Left renal pelvis (tissue), 4 donors: Measurements from ENCODE around the gene DYNLT5. TPM values are rescaled to one million over a fixed set of nuclear protein-coding genes. Genes with fewer than 3 reads are reported as not detected.
"Not testable (repeated sequence)": the region's sequence is repeated elsewhere in the genome, so short reads cannot be mapped to it uniquely, and the experiment has no call there.

Experiments used
- DNase-seq, 4 donors: peaks; one replicate each; pipeline ENCODE4 v3.0.0-alpha.2; 2013; ENCODE audit warnings: low read depth in 4 of 4, low spot score in 3 of 4
- polyA plus RNA-seq, 4 donors: library from polyadenylated mRNA; unstranded; fragments of 120-200 nt; gene quantifications; one replicate each; pipeline ENCODE4 v1.2.1, GENCODE V29; 2013; ENCODE audit not compliant: insufficient read length in 4 of 4

Gene DYNLT5
- polyA plus RNA-seq, 4 donors, result 1.4 to 2.7 (median 1.9) TPM

- DNase-seq, result not testable (repeated sequence)
Observed at GRCh38 chr1:66785800-66786199, 33.5 kb downstream of the DYNLT5 start.

GRCh38 chr1:66787641-66788040, 35.4 kb downstream of the DYNLT5 start:
- no peak for DNase-seq

GRCh38 chr1:66788231-66788939, 36.1 kb downstream of the DYNLT5 start:
- no peak for DNase-seq

- no peak for DNase-seq
Observed at GRCh38 chr1:66791621-66792610, 39.7 kb downstream of the DYNLT5 start.

GRCh38 chr1:66795839-66796238, 43.6 kb downstream of the DYNLT5 start:
- not testable (repeated sequence) for DNase-seq

GRCh38 chr1:66809245-66809644, 57.0 kb downstream of the DYNLT5 start:
- DNase-seq, result no peak

- no peak for DNase-seq
Observed at GRCh38 chr1:66809736-66810326, 57.6 kb downstream of the DYNLT5 start.

- DNase-seq, result no peak
Observed at GRCh38 chr1:66824771-66825170, 72.5 kb downstream of the DYNLT5 start.

Other genes starting within 250 kb of the DYNLT5 start
- 10 to 100 TPM; 10.3 to 17.9 (median 14.8) TPM for gene SGIP1, start 218.3 kb upstream of the DYNLT5 start, polyA plus RNA-seq
- gene INSL5, start 48.8 kb downstream of the DYNLT5 start, polyA plus RNA-seq, result under 1 TPM in 3 of 4 donors, not detected in 1; 0.23 to 0.43 (median 0.26) TPM
- 10 to 100 TPM in 3 of 4 donors, 1 to 10 TPM in 1; 6.3 to 17.3 (median 15.8) TPM for gene DNAI4, start 172.4 kb downstream of the DYNLT5 start, polyA plus RNA-seq
- 10 to 100 TPM; 34.5 to 51.1 (median 37.8) TPM for gene MIER1, start 172.5 kb downstream of the DYNLT5 start, polyA plus RNA-seq